Renal cortex interstitium (tissue), 11 donors: ENCODE measurements around the gene SELPLG. TPM values are rescaled to one million over a fixed set of nuclear protein-coding genes. Genes with fewer than 3 reads are reported as not detected.
"Not testable (repeated sequence)": the region's sequence is repeated elsewhere in the genome, so short reads cannot be mapped to it uniquely, and the experiment has no call there.

Experiments used
- DNase-seq, 11 donors: peaks; one replicate each; pipeline ENCODE4 v3.0.0-alpha.2; 2013; ENCODE audit warnings: low read depth in 9 of 11, low spot score in 4 of 11; ENCODE audit errors: extremely low read depth in 1 of 11
- polyA plus RNA-seq, 3 donors: library from polyadenylated mRNA; unstranded; fragments of 120-200 nt; gene quantifications; one replicate each; pipeline ENCODE4 v1.2.1, GENCODE V29; 2013; ENCODE audit not compliant: insufficient read length in 3 of 3

Gene SELPLG
- polyA plus RNA-seq, 3 donors: 1.7 to 2.5 (median 2.3) TPM

DNA sequence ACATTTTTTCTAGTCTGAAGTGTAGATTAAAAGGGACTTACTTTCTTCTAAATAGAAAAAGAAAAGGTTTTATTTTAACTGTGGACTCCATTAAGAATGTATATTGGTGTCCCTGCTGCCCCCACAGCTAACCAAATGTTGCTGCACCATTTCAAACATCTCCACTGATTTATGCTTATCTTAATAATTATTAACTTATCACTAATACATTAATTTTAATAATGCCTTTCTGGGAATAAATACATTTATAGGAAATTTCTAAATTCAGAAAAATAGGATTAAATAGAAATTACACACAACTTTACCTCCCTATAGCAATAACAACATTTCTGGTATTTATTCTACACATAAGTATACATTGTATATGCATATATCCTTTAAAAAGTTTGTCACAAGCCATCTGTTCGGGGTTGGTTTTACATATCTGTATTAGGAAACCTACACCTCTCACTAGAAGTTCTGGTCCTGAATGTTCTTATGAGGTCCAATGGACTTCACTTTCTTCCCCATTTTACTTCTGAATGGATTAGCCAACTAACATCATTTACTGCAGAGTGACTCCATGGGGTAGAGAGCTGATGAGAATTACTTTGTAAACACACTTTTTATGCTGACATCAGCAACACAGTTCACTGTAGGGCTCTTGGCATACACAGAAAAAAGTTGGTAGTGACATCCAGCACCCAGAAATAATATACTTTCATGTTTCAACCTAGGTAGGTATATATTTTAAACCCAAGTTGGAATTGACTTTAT, 9.4 kb upstream of the SELPLG start:
- no peak for DNase-seq

GRCh38 chr12:108642269-108642870, 8.7 kb upstream of the SELPLG start:
- DNase-seq: no peak

- no peak for DNase-seq
These were observed 8.0 kb upstream of the SELPLG start for GRCh38 chr12:108641446-108642268.

DNA sequence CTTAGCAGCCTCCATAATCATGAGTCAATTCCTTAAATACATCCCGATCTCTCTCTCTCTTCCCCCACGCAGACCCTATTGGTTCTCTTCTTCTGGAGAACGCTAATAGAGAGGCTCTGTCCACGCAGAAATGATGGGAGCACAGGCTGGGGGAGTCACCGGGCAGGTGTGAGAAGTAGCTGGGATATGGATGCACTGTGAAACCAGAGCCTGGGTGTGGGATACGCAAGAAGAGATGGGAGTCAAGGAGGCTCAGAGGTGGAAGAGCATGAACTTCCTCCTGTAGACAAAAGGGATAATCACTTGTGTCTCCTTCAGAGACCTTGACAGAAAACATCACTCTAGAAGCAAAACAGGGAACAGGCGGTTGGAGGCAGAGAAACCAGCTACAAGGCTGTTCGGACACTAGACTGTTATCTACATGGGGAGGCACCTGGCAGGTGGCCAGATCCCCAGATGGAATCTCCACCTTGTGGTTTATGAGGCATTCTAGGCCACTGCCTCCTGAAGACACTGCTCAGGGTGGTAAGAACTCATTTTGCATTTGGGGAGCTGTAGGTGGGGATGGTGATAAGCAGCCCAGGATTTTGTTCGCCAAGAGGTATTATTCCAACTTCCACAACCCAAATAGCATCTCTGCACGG, 7.2 kb upstream of the SELPLG start:
- DNase-seq: no peak

DNA sequence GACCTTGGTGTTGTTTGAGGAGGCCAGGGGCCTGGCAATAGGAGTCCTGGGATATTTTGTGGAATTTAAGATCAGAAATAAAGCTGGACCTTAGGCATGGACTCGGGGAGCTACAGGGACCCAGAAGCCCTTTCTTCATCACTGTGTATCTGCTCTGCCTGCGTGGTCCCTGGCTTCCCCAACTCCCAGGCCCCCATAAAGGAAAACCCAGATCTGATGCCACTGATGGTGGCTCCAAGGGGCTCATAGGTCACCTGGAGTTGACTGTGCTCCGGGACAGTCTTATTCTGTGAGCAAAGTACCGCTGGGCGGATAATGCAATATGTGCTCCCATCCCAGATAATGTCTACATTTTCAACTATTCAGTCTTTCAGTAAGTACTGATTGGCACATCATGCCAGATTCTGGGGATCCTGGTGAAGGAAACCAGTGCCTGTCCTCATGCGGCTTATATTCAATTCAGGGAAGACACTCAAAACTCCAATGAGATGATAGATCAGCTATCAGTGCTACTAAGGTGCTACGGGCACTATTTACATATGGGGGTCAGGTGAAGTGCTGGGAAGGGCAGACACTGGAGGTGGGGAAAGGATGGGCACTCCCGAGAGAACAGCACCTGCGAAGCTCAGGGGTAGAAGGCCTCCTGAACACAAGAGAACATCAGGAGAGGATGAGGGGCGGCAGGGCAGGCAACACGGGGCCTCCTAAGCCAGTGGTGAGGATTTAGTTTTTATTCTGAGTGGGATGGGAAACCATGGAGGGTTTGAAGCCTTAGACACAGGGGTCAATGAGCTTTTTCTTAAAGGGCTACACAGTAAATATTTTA, 5.5 kb upstream of the SELPLG start:
- DNase-seq: no peak

DNA sequence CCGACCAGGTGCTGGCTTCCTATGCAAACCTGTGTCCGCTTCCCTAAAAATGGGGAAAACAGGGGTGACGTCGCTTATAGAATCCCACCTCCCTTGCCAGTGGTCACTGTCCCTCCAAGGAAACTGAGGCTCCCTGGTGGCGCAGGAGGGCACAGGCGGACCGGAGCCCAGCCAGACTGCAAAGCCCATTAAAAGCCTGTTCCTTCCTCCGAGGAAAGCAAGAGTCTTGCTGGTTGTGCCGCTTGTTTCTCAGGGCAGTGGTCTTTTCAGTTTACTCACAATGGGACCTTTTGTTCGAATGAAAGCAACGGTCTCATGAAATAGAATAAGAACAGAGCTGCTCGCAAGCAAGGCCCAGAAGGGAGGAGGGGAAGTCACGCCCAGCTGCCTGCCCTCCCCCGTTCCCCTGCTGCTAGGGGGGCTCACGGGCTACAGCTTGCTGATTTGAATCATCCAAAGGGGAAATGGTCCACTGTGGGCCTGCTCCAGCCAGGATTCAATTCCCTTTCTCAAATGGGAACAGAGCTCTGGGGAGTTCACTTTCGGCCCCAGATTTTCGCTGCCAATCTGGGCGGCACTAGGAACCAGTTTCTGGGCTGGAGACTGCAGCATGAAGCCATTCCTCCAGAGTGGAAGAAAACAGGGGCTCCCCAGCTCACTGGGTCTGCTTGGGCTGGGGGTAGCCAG, 4.6 kb upstream of the SELPLG start:
- peak in 7 of 11 donors; percentile 15 to 51 (median 40) for DNase-seq

- DNase-seq: no peak
These were observed 3.7 kb upstream of the SELPLG start for GRCh38 chr12:108637222-108637971.

GRCh38 chr12:108635997-108636808, 2.5 kb upstream of the SELPLG start:
- DNase-seq: no peak

- DNase-seq: no peak
These were observed 1.7 kb upstream of the SELPLG start for GRCh38 chr12:108635201-108635996.

- DNase-seq: no peak
These were observed 652 bp upstream of the SELPLG start for GRCh38 chr12:108634341-108634751.

GRCh38 chr12:108633081-108633533, 587 bp downstream of the SELPLG start:
- DNase-seq: no peak

- DNase-seq: not testable (repeated sequence)
These were observed 2.4 kb downstream of the SELPLG start for GRCh38 chr12:108631261-108631660.

GRCh38 chr12:108630481-108631207, 3.0 kb downstream of the SELPLG start:
- no peak for DNase-seq

DNA sequence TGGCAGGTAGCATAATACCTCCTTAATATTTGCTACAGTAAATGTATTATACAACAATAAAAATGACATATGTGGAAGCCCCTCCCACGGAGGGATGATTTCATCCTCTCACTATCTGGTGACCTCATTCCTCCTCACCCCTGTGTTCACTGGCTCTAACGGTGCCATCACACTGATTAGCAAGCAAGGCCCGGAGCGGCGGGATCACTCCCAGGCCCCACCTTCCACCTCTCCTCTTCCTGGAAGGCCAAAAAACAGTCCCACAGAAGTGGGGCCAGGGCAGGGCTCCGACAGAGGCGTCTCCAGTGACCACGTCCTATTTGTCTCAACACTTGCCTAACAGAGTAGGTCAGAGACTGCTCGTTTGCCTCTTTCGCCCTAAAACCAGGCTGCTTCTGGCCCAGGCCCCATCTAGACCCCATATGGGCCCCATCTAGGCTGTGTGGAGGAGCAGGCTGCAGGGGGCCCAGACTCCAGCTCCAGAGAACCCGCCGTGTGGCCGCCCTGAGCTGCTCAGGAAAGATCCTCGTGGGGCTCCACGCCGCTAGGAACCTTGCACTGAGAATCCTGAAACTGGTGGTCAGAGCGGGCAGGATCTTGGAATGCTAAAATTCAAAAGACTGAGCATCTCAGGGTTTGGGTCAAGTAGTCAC, 3.7 kb downstream of the SELPLG start:
- DNase-seq: no peak

DNA sequence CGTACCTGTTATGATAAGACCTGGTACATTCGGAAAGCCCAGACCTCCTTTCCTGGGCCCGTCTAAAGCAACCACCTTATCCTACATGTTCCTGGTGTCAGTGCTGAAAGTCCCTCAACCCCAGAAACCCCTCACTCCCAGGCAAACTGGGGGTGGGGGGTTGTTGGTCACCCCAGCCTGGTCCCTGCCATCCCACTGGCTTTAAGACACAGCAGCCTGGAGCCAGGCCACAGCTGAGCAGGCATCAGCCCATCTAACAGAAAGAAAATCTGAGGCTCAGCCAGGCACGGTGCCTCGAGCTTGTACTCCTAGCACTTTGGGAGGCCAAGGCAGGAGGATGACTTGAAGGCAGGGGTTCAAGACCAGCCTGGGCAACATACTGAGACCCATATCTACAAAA, 4.5 kb downstream of the SELPLG start:
- DNase-seq: no peak
